ENCODE data around the gene SAP30BP.

GRCh38 chr17:75757086-75757681 lies 90.0 kb downstream of the SAP30BP start:
- TF ChIP-seq CTCF (IDR thresholded peaks at IDR 0.05; ENCODE audit: insufficient read depth, low read length, poor library complexity, severe bottlenecking) = no peak
- no peak for TF ChIP-seq EZH2phosphoT487 (conservative IDR thresholded peaks at IDR 0.05; ENCODE audit: low read length)

Data from SU-DHL-6 (cell line).